MM.1S (cell line): ENCODE data around the gene SLC39A7.

Experiments used
- DNase-seq: peaks from one replicate; pipeline ENCODE4 v3.0.0-alpha.2; 2015
- H2AFZ ChIP-seq: fragments of 300-600 bp; sonication (generic); 2 replicates; pipeline ENCODE4 v1.6.0; 2016; ENCODE audit warnings: antibody characterized with exemption, low read length
- H3F3A ChIP-seq: fragments of 300-600 bp; sonication (generic); 2 replicates; pipeline ENCODE4 v1.6.1; 2016; ENCODE audit warnings: mild to moderate bottlenecking, antibody characterized with exemption, low read length, moderate library complexity, mixed read lengths; ENCODE audit not compliant: insufficient read depth
- H3K27ac ChIP-seq: fragments of 300-600 bp; sonication (generic); 2 replicates; pipeline ENCODE4 v1.5.1; 2016; ENCODE audit warnings: mild to moderate bottlenecking, low read length
- H3K27me3 ChIP-seq: fragments of 300-600 bp; sonication (generic); replicated peaks from 2 replicates; pipeline ENCODE4 v1.6.0; 2016; ENCODE audit warnings: low read length; ENCODE audit not compliant: insufficient read depth
- H3K36me3 ChIP-seq: fragments of 300-600 bp; sonication (generic); replicated peaks from 2 replicates; pipeline ENCODE4 v1.6.1; 2016; ENCODE audit warnings: mild to moderate bottlenecking, low read length, mixed read lengths; ENCODE audit not compliant: insufficient read depth
- H3K4me1 ChIP-seq: fragments of 300-600 bp; sonication (generic); 2 replicates; pipeline ENCODE4 v1.6.1; 2016; ENCODE audit warnings: low read length, mixed read lengths
- H3K4me2 ChIP-seq: fragments of 300-600 bp; sonication (generic); 2 replicates; pipeline ENCODE4 v1.6.0; 2016; ENCODE audit warnings: low read depth, low read length
- H3K4me3 ChIP-seq: fragments of 300-600 bp; sonication (generic); 2 replicates; pipeline ENCODE4 v1.5.1; 2016; ENCODE audit warnings: low read length, mixed read lengths
- H3K79me2 ChIP-seq: fragments of 300-600 bp; sonication (generic); 2 replicates; pipeline ENCODE4 v1.6.1; 2016; ENCODE audit warnings: mixed run types, low read length, mixed read lengths
- H3K9ac ChIP-seq: fragments of 300-600 bp; sonication (generic); 2 replicates; pipeline ENCODE4 v1.6.1; 2016; ENCODE audit warnings: low read length, mixed read lengths
- H3K9me2 ChIP-seq: fragments of 300-600 bp; sonication (generic); replicated peaks from 2 replicates; pipeline ENCODE4 v1.6.1; 2016; ENCODE audit warnings: mild to moderate bottlenecking, low read length, mixed read lengths; ENCODE audit not compliant: insufficient read depth
- H3K9me3 ChIP-seq: fragments of 300-600 bp; sonication (generic); replicated peaks from 2 replicates; pipeline ENCODE4 v1.6.1; 2016; ENCODE audit warnings: mild to moderate bottlenecking, low read length, mixed read lengths; ENCODE audit not compliant: insufficient read depth
- H4K20me1 ChIP-seq: fragments of 300-600 bp; sonication (generic); 2 replicates; pipeline ENCODE4 v1.6.1; 2016; ENCODE audit warnings: mild to moderate bottlenecking, low read length, moderate library complexity, mixed read lengths; ENCODE audit not compliant: insufficient read depth
- CTCF ChIP-seq: fragments of 300-600 bp; sonication (generic); IDR thresholded peaks from 2 replicates; pipeline ENCODE4 v1.5.1; 2016; ENCODE audit warnings: antibody characterized with exemption, low read length, mixed read lengths
- EZH2 ChIP-seq: fragments of 300-600 bp; sonication (generic); optimal IDR thresholded peaks from 2 replicates; pipeline ENCODE3; 2017; ENCODE audit warnings: low read depth, mild to moderate bottlenecking, antibody characterized with exemption, low read length, mixed read lengths
- EZH2phosphoT487 ChIP-seq: fragments of 300-600 bp; sonication (generic); IDR thresholded peaks from 2 replicates; pipeline ENCODE4 v1.6.1; 2018; ENCODE audit warnings: antibody characterized with exemption, low read length

SLC39A7 gene

DNA sequence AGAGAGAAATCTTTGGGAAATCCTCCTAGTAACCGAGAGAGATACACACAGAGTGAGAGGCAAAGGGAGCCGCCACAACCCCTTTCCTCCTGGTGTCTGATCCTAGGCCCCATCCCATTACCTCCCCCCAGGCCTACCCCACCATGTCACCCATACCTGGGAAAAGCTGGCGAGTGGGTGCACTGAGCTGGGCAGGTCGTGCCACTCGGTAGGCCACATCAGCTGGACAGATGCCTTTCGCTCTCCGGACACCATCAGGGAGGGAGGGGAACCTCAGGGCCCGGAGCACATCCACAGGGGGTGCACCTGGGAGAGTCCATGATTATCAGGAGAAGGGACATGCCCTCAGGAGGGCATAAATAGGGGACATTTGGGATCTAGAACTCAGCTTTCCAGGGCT lies 11.5 kb upstream of the SLC39A7 start:
- no peaks in the 10 kb centered on the region for H3K36me3 ChIP-seq
- H2AFZ ChIP-seq: no peak overlapping the region
- no peaks in the 10 kb centered on the region for H3K79me2 ChIP-seq
- no peaks in the 10 kb centered on the region for H3K4me1 ChIP-seq
- TF ChIP-seq CTCF (no peak), EZH2 (no peak), EZH2phosphoT487 (no peak)
- DNase-seq: no peak
- H3K9ac ChIP-seq: no peak overlapping the region
- H3K9me3 ChIP-seq: no peaks in the 10 kb centered on the region
- no peak overlapping the region for H3K4me3 ChIP-seq
- H3K27me3 ChIP-seq: peaks cover 10% of the 10 kb centered on the region
- H3K9me2 ChIP-seq: no peaks in the 10 kb centered on the region
- H3F3A ChIP-seq: no peaks in the 10 kb centered on the region
- H4K20me1 ChIP-seq: no peaks in the 10 kb centered on the region
- no peak overlapping the region for H3K4me2 ChIP-seq
- no peak overlapping the region for H3K27ac ChIP-seq

DNA sequence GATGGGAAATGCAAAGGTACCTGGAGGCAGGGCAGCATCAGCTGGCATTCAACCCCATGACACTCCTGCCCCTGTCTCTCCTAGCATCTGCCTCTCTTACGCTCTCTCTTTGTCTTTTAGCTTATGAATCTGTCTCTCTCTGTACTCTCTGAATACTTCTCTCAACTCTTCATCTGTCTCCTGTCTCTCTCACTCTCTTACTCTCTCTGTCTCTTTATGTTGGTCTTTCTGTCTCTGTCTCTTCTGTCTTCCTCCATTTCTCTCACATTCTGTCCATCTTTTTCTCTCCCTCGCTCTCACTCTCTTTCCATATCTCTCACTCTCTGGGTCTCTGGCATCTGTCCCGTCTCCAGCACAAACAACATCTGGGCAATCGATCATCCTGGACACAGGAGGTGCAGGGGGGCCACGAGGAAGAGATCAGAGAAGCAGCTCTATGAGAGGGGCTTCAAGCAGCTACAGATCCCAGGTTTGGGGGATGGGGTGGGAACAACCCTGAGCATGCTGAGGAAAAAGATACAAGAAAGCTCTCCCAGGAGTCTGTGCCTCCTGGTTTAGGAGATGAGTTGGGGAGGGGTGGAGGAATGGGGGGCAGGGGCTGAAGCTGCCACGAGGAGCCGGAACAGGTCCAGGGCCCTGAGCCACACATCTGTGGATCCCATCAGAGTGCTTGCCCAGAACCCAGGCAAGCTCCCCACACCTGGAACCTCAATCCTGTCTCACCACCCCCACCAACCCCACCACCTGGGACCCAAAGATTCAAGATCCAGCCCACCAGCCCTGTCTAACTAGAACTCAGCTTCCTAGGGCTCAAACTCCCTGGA lies 10.8 kb upstream of the SLC39A7 start:
- Histone ChIP-seq H3K4me3 (no peak overlapping the region), H3K4me1 (no peaks in the 10 kb centered on the region), H3F3A (no peaks in the 10 kb centered on the region), H3K4me2 (no peak overlapping the region), H3K79me2 (no peaks in the 10 kb centered on the region), H4K20me1 (no peaks in the 10 kb centered on the region), H3K27ac (no peak overlapping the region), H3K27me3 (peaks cover 10% of the 10 kb centered on the region), H3K9me3 (no peaks in the 10 kb centered on the region), H3K36me3 (no peaks in the 10 kb centered on the region), H3K9ac (no peak overlapping the region), H2AFZ (no peak overlapping the region), H3K9me2 (no peaks in the 10 kb centered on the region)
- no peak for DNase-seq
- TF ChIP-seq EZH2phosphoT487: no peak
- TF ChIP-seq CTCF: no peak
- no peak for TF ChIP-seq EZH2

DNA sequence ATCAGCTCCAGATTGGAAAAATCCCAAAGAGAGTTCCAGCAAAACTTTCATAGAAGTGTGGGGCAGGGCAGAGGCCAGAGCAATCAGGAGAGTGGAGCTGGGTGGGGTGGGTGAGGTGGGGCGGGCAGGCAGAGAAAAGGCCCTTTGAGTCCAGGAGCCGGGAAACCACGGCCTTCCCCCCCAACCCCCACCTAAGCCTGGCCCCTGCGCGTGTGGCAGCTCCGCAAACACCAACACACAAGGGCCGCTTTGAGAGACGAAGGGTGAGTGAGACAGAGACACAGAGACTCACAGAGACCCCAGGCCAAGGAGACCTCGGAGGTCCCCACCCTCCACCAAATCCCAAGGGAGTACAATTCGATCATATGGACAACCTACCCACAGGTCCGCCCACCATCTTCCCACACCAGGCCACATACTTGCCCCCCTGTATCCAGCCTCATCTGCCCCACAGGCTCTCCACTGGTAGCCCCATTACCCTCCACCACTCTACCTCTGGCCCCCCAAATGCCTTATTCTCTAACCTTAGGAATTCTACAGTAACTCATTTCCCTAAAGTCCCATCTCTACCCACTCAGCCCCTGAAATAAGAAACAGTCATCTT lies 10.1 kb upstream of the SLC39A7 start:
- H3K36me3 ChIP-seq: no peaks in the 10 kb centered on the region
- H3K9me3 ChIP-seq: no peaks in the 10 kb centered on the region
- H3K9ac ChIP-seq: no peak overlapping the region
- H4K20me1 ChIP-seq: no peaks in the 10 kb centered on the region
- no peak overlapping the region for H3K4me2 ChIP-seq
- no peak overlapping the region for H2AFZ ChIP-seq
- TF ChIP-seq EZH2 (no peak), CTCF (no peak), EZH2phosphoT487 (no peak)
- H3K4me3 ChIP-seq: no peak overlapping the region
- H3K9me2 ChIP-seq: no peaks in the 10 kb centered on the region
- no peaks in the 10 kb centered on the region for H3K4me1 ChIP-seq
- peaks cover 10% of the 10 kb centered on the region for H3K27me3 ChIP-seq
- no peaks in the 10 kb centered on the region for H3F3A ChIP-seq
- no peaks in the 10 kb centered on the region for H3K79me2 ChIP-seq
- no peak for DNase-seq
- H3K27ac ChIP-seq: no peak overlapping the region
